Gastrocnemius medialis (tissue), 4 donors: Measurements from ENCODE around the gene STH. TPM values are rescaled to one million over a fixed set of nuclear protein-coding genes. Genes with fewer than 3 reads are reported as not detected.

ENCODE experiments used
- ATAC-seq, 2 donors: fragments of 150-250 bp; one replicate each; pipeline ENCODE4 v1.9.1; 2016
- DNase-seq, 2 donors: peaks; one replicate each; pipeline ENCODE4 v3.0.0-alpha.2; 2019
- H3K27ac ChIP-seq, 4 donors: fragments of 200-600 bp; sonication (generic); 1 replicate in 1 of 4; 2 replicates in 3 of 4; pipeline ENCODE4 v1.5.1; 2016 to 2018; ENCODE audit warnings: mild to moderate bottlenecking in 2 of 4, moderate library complexity in 1 of 4
- H3K27me3 ChIP-seq, 3 donors: fragments of 200-600 bp; sonication (generic) in 2 of 3; 1 replicate in 1 of 3; 2 replicates in 2 of 3; pipeline versions ENCODE4 v1.5.1 to v1.6.0; 2016 to 2019; ENCODE audit warnings: mild to moderate bottlenecking in 1 of 3, moderate library complexity in 1 of 3
- H3K36me3 ChIP-seq, 2 donors: fragments of 200-600 bp; sonication (generic) in 1 of 2; one replicate each; pipeline ENCODE4 v1.5.1; 2017 to 2018
- H3K4me1 ChIP-seq, 2 donors: fragments of 200-600 bp; sonication (generic) in 1 of 2; one replicate each; pipeline ENCODE4 v1.5.1; 2016 to 2017; ENCODE audit warnings: mild to moderate bottlenecking in 2 of 2
- H3K4me3 ChIP-seq, 4 donors: fragments of 200-600 bp; sonication (generic) in 3 of 4; 1 replicate in 1 of 4; 2 replicates in 3 of 4; pipeline ENCODE4 v1.5.1; 2016 to 2019; ENCODE audit warnings: mild to moderate bottlenecking in 2 of 4
- H3K9me3 ChIP-seq, 3 donors: fragments of 200-600 bp; sonication (generic) in 2 of 3; 1 replicate in 1 of 3; 2 replicates in 2 of 3; pipeline ENCODE4 v1.5.1; 2016 to 2019
- CTCF ChIP-seq, 5 experiments: fragments of 450-650 bp in 3 of 5; fragments of 200-600 bp in 2 of 5; sonication (generic) in 2 of 5; IDR thresholded peaks in 4 of 5; conservative IDR thresholded peaks in 1 of 5; 1 replicate in 4 of 5; 2 replicates in 1 of 5; pipeline ENCODE4 v1.5.1; 2016 to 2019; ENCODE audit warnings: antibody characterized with exemption in 5 of 5, mild to moderate bottlenecking in 3 of 5, moderate library complexity in 3 of 5
- POLR2A ChIP-seq, 2 donors: fragments of 450-650 bp; IDR thresholded peaks; one replicate each; pipeline ENCODE4 v1.6.1; 2017; ENCODE audit warnings: antibody characterized with exemption in 2 of 2, mild to moderate bottlenecking in 2 of 2, moderate library complexity in 2 of 2
- in situ Hi-C, 4 donors: fragments of 200-750 bp; cut with MboI; loops; one replicate each; pipeline versions ENCODE4 v1.15.0 to v1.8.0; 2017; ENCODE audit warnings: low sequenced_read_pairs in 4 of 4
- intact Hi-C: fragments of 100-400 bp; cut with DNase I; formaldehyde crosslinking; loops from one replicate; pipeline ENCODE4 v1.15.1; 2023; ENCODE audit warnings: low total_unique reads
- total RNA-seq, 4 donors: library from RNA; depleted of rRNA; stranded (reverse); fragments of >200 nt; gene quantifications; one replicate each; pipeline versions ENCODE4 v1.1.0 to v1.2.3, GENCODE V29; 2016

STH gene
- total RNA-seq, 4 donors from 2014 or later = not detected

- TF ChIP-seq CTCF (IDR thresholded peaks at IDR 0.05 in 4 of 5, conservative IDR thresholded peaks at IDR 0.05 in 1 of 5) (no peak), POLR2A (IDR thresholded peaks at IDR 0.05) (no peak)
- Histone ChIP-seq H3K4me1 (no peaks in the 10 kb centered on the region), H3K36me3 (no peaks in the 10 kb centered on the region), H3K9me3 (no peaks in the 10 kb centered on the region), H3K27me3 (no peaks in the 10 kb centered on the region), H3K4me3 (no peak overlapping the region), H3K27ac (no peak overlapping the region)
- intact Hi-C loops = no loop called here
- ATAC-seq (no peak), DNase-seq (no peak)
- in situ Hi-C loops = no loop called here
Observed at GRCh38 chr17:45986056-45986455, 13.0 kb upstream of the STH start.

GRCh38 chr17:45987706-45988105 is 11.3 kb upstream of the STH start:
- Histone ChIP-seq H3K9me3 (no peaks in the 10 kb centered on the region), H3K27me3 (no peaks in the 10 kb centered on the region), H3K4me1 (no peaks in the 10 kb centered on the region), H3K27ac (no peak overlapping the region), H3K4me3 (no peak overlapping the region), H3K36me3 (no peaks in the 10 kb centered on the region)
- TF ChIP-seq CTCF (IDR thresholded peaks at IDR 0.05 in 4 of 5, conservative IDR thresholded peaks at IDR 0.05 in 1 of 5) = no peak
- no peak for TF ChIP-seq POLR2A (IDR thresholded peaks at IDR 0.05)
- in situ Hi-C loops = no loop called here
- DNase-seq (no peak), ATAC-seq (no peak)
- intact Hi-C loops = no loop called here

- H3K36me3 ChIP-seq = peaks cover 0 to 13% of the 10 kb centered on the region in 2 donors
- TF ChIP-seq POLR2A (IDR thresholded peaks at IDR 0.05) (no peak), CTCF (IDR thresholded peaks at IDR 0.05 in 4 of 5, conservative IDR thresholded peaks at IDR 0.05 in 1 of 5) (no peak)
- no peaks in the 10 kb centered on the region for H3K4me1 ChIP-seq
- H3K27ac ChIP-seq = no peak overlapping the region
- no peaks in the 10 kb centered on the region for H3K27me3 ChIP-seq
- no peak overlapping the region for H3K4me3 ChIP-seq
- intact Hi-C loops (no loop called here), in situ Hi-C loops (no loop called here)
- ATAC-seq = no peak
- DNase-seq = no peak
- no peaks in the 10 kb centered on the region for H3K9me3 ChIP-seq
Observed at GRCh38 chr17:45989759-45990158, 9.3 kb upstream of the STH start.

- H3K9me3 ChIP-seq = no peaks in the 10 kb centered on the region
- intact Hi-C loops = no loop called here
- in situ Hi-C loops = no loop called here
- no peaks in the 10 kb centered on the region for H3K4me1 ChIP-seq
- DNase-seq (no peak), ATAC-seq (no peak)
- H3K4me3 ChIP-seq = no peak overlapping the region
- no peak overlapping the region for H3K27ac ChIP-seq
- peaks cover 0 to 13% of the 10 kb centered on the region in 2 donors for H3K36me3 ChIP-seq
- no peaks in the 10 kb centered on the region for H3K27me3 ChIP-seq
- TF ChIP-seq CTCF (IDR thresholded peaks at IDR 0.05 in 4 of 5, conservative IDR thresholded peaks at IDR 0.05 in 1 of 5) (no peak), POLR2A (IDR thresholded peaks at IDR 0.05) (no peak)
Observed at GRCh38 chr17:45990886-45991285, 8.2 kb upstream of the STH start.

- ATAC-seq (no peak), DNase-seq (no peak)
- in situ Hi-C loops (no loop called here), intact Hi-C loops (no loop called here)
- H3K4me3 ChIP-seq = no peak overlapping the region
- no peaks in the 10 kb centered on the region for H3K27me3 ChIP-seq
- no peaks in the 10 kb centered on the region for H3K4me1 ChIP-seq
- H3K36me3 ChIP-seq = peaks cover 0 to 17% of the 10 kb centered on the region in 2 donors
- no peaks in the 10 kb centered on the region for H3K9me3 ChIP-seq
- TF ChIP-seq CTCF (IDR thresholded peaks at IDR 0.05 in 4 of 5, conservative IDR thresholded peaks at IDR 0.05 in 1 of 5) (no peak), POLR2A (IDR thresholded peaks at IDR 0.05) (no peak)
- no peak overlapping the region for H3K27ac ChIP-seq
Observed at GRCh38 chr17:45991341-45991740, 7.7 kb upstream of the STH start.
